Measurements from ENCODE around the gene ABCC9.

Gene ABCC9

GRCh38 chr12:21865846-21866245, 75.4 kb downstream of the ABCC9 start:
- no peak for DNase-seq

DNA sequence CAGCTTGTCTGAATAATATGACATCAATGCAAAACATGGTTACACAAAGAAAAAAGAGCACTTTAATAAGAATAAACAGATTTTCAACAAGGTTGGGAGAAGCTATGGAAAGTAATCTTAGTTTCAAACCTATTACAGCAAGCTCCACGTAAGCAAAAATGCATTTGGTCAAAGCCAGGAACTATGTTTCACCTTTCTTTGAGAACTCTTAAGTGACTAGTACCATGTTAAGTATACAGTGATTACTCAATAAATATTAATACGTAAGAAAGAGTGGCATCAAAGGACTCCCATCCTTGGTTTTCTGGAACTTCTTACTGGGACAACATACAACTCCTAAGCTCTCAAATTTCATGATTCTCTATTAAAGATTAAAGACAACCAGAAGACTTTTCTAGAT, 80.7 kb downstream of the ABCC9 start:
- DNase-seq, result no peak

DNA sequence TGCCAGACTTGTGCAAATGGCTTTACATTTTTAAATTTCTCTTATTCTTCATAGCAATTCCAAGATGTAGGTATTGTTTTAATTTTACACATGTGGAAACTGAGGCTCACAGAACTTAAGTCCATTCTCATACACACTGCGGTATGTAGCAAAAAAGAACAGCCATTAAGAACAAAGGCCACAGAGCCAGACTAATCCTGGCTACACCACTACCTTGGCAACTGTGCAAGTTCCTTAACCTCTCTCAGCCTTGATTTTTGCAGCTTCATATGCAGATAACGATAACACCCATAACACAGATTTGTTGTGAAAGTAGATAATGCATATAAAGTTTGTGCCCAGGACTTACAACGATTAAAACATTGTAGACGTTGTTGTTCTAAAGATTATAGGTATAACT, 81.1 kb downstream of the ABCC9 start:
- no peak for DNase-seq

- no peak for DNase-seq
Observed at GRCh38 chr12:21852251-21852650, 89.0 kb downstream of the ABCC9 start.

DNA sequence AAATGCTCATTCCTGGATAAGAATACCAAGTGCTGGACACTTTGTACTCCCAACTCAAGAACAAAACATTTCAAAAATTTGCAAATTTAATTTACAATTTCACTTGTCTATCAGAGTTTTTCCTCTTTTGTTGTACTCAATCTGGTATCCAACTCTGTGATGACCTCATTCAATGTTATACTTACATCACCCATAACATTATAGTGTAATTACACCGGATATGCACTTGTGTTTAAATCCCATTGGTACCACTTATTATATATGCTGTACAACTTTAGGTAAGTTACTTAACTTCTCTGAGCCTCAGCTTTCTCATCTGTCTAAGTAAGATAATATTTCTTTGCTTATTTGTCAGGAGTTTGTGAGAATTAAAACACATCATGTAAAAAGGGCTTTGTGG, 90.1 kb downstream of the ABCC9 start:
- DNase-seq, result no peak

- DNase-seq, result no peak
Observed at GRCh38 chr12:21850419-21850818, 90.8 kb downstream of the ABCC9 start.

DNA sequence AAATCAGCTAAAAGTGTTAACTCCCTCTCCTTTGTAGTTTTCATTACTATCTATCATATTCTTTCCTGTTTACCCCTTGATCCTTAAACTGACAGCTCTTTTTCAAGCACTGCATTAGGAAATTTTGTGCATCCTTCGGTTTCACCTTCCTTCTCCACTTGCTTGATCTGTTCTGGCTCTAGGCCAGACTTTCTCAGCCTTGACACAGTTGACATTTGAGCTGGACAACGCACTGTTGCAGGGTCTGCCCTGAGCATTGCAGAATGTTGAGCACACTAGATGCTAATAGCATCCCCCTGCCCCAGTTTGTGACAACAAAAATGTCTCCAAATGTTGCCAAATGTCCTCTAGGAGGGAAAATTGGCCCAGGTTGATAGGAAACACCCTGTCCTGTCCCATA, 91.3 kb downstream of the ABCC9 start:
- peak in 1 of 2 experiments; percentile 3 for DNase-seq

GRCh38 chr12:21848192-21848591, 93.0 kb downstream of the ABCC9 start:
- no peak for DNase-seq

- no peak for DNase-seq
Observed at GRCh38 chr12:21843795-21844194, 97.4 kb downstream of the ABCC9 start.

GRCh38 chr12:21839776-21840175, 101.5 kb downstream of the ABCC9 start:
- no peak for DNase-seq

DNA sequence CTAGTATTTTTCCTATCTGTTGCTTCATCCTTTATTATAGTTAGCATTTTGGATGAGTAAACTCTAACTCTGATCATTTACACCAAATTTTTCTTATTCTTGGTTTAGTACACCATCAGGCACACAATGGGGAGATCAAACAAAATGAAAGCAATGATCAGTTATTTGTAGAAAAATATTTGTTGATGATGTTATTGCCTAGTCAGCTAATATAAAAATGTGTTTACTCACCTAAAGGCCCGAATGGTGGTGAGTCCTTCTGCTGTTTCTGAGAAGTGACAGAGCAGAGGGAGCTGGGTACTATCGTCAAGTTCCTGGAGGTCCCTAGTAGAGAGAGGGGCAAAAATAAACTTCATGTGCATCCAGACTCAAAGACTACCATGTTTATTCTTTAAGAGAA, 103.4 kb downstream of the ABCC9 start:
- DNase-seq, result no peak

- DNase-seq, result no peak
Observed at GRCh38 chr12:21831791-21832344, 109.4 kb downstream of the ABCC9 start.

GRCh38 chr12:21828779-21829178, 112.4 kb downstream of the ABCC9 start:
- no peak for DNase-seq

DNA sequence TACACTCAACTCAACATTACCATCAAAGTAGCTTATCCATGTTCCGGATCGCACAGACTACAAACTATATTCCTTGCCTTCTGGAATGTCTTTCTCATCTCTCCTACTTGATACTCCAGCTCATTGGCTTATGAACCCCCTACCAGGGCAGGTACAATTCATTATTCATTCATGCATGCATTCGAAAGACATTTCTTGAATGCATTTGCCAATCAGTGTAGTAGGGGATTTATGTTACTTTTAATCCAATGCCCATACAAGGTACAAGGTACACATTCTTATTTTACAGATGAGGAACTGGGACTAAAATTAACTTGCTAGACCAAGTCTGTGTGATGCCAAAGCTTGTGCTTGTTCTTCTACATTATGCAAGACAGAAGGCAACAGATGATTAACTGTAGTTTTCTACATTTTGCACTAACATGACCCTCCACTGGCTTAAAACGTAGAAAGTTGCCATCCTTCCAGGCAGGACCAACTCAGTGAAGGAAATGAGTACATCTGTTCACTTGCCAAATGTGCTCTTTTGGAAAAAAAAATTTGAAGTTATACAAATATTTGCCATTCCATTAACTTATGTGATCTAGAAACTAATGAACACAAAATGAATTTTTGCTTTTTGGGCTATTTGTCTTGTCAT, 113.0 kb downstream of the ABCC9 start:
- no peak for DNase-seq

DNA sequence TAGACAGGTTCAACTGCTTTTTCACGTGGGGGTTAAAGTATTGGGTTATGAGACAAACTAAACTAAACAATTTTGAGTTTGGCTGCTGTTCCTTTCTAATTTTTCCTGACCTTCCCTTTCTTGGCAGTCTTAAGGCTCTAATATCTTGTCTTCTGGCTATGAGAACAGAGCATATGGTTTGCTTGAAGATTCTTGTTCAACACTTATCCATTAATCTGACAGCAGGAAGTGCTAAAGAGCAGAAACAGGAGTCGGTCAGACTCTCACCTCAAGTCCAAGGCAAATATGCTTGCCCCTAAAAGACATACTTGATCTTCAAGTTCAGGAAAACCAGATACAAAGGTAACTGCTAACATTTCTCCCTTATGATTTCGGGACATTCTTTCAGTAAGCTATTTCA, 114.1 kb downstream of the ABCC9 start:
- DNase-seq, result peak in 1 of 2 experiments; percentile 58

- DNase-seq, result no peak
Observed at GRCh38 chr12:21826618-21826910, 114.7 kb downstream of the ABCC9 start.

GRCh38 chr12:21825886-21826617, 115.2 kb downstream of the ABCC9 start:
- no peak for DNase-seq

GRCh38 chr12:21823581-21823980, 117.6 kb downstream of the ABCC9 start:
- DNase-seq, result no peak

- no peak for DNase-seq
Observed at GRCh38 chr12:21819678-21820077, 121.5 kb downstream of the ABCC9 start.

- DNase-seq, result no peak
Observed at GRCh38 chr12:21819236-21819635, 122.0 kb downstream of the ABCC9 start.

DNA sequence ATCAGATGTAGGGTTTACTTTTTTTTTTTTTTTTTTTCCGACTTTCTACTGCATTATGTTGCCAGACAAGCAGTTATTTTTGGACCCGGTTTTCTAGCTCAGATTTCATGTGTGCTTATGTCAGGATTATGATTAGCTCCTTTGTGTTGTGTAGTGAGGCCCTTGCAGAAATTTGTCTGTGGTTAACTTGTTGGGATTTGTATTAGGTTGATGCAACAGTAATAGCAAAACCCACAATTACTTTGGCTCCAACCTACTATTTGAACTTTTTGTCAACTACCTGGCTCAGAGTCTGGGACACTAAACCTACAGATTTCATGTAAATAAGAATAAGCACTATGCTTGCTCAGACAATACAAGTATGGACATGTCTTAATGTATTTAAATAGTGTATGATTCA, 122.6 kb downstream of the ABCC9 start:
- no peak for DNase-seq

GRCh38 chr12:21815306-21816062, 125.7 kb downstream of the ABCC9 start:
- no peak for DNase-seq

DNA sequence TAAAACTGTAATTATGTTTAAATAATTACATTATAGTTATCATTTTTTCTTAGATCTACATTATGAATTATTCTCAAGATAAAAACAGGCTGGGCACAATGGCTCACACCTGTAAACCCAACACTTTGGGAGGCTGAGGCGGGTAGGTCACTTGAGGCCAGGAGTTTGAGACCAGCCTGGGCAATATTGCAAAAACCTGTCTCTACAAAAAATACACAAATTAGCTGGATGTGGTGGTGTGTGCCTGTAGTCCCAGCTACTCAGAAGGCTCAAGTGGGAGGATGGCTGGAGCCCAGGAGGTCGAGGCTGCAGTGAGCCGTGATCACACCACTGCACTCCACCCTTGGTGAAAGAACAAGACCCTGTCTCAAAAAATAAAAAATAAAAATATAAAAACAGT, 126.4 kb downstream of the ABCC9 start:
- no peak for DNase-seq

GRCh38 chr12:21814327-21814726, 126.9 kb downstream of the ABCC9 start:
- no peak for DNase-seq
